Activated CD8-positive, alpha-beta memory T cell treated with anti-CD3 and anti-CD28 coated beads for 48 hours (primary cell): ENCODE data around the gene GALNT14.

Source experiments
- DNase-seq, 3 experiments: peaks; one replicate each; pipeline ENCODE4 v3.0.0-alpha.2; 2020; ENCODE audit warnings: low read depth in 2 of 3, low spot score in 2 of 3

The GALNT14 gene

GRCh38 chr2:30862054-30862651 lies 276.1 kb downstream of the GALNT14 start:
- no peak for DNase-seq

- DNase-seq: no peak
Measured at GRCh38 chr2:30860726-30861125, 277.5 kb downstream of the GALNT14 start.
